ENCODE results near the gene SFRP5.

GRCh38 chr10:97796651-97797050 lies 24.9 kb upstream of the SFRP5 start:
- TF ChIP-seq GFI1 (CRISPR knock-in tag; IDR thresholded peaks at IDR 0.05; ENCODE audit: borderline replicate concordance) (no peak), CTCF (CRISPR knock-in tag; IDR thresholded peaks at IDR 0.05) (no peak), ESRRA (CRISPR knock-in tag; IDR thresholded peaks at IDR 0.05; ENCODE audit: low read depth) (no peak), ZNF280B (CRISPR knock-in tag; IDR thresholded peaks at IDR 0.05; ENCODE audit: borderline replicate concordance) (no peak), NFYB (CRISPR knock-in tag; IDR thresholded peaks at IDR 0.05) (no peak), ZNF281 (CRISPR knock-in tag; IDR thresholded peaks at IDR 0.05; ENCODE audit: borderline replicate concordance) (no peak), KAT7 (CRISPR knock-in tag; IDR thresholded peaks at IDR 0.05; ENCODE audit: borderline replicate concordance) (no peak), CEBPB (IDR thresholded peaks at IDR 0.05; ENCODE audit: borderline replicate concordance, low read depth, low read length) (no peak), ZNF44 (CRISPR knock-in tag; IDR thresholded peaks at IDR 0.05) (no peak), POLR2A (IDR thresholded peaks at IDR 0.05; ENCODE audit: insufficient read depth in 1 of 2, low read depth in 2 of 2, low read length in 2 of 2) (no peak), ZIK1 (CRISPR knock-in tag; IDR thresholded peaks at IDR 0.05; ENCODE audit: borderline replicate concordance, low read depth) (no peak), HDAC2 (CRISPR knock-in tag; IDR thresholded peaks at IDR 0.05) (no peak), HOXD1 (CRISPR knock-in tag; IDR thresholded peaks at IDR 0.05) (no peak)
